SK-N-MC (cell line): ENCODE results near the gene PLTP.

Experiments used
- DNase-seq: peaks from one replicate; pipeline ENCODE4 v3.0.0-alpha.2; 2011; ENCODE audit warnings: low read depth, low spot score
- H3K27ac ChIP-seq: fragments of 200-600 bp; sonication (generic); 2 replicates; pipeline ENCODE4 v1.5.1; 2016; ENCODE audit warnings: mixed run types
- H3K36me3 ChIP-seq: fragments of 200-600 bp; sonication (generic); 2 replicates; pipeline ENCODE4 v1.6.1; 2017; ENCODE audit warnings: antibody characterized with exemption, low read length, mixed read lengths; ENCODE audit not compliant: insufficient read depth
- H3K4me3 ChIP-seq: fragments of 200-600 bp; sonication (generic); 2 replicates; pipeline ENCODE4 v1.5.1; 2016
- H3K9ac ChIP-seq: fragments of 200-600 bp; sonication (generic); 2 replicates; pipeline ENCODE4 v1.8.0; 2017; ENCODE audit warnings: mixed run types, mixed read lengths; ENCODE audit not compliant: insufficient read length
- H3K9me3 ChIP-seq: fragments of 200-600 bp; sonication (generic); 2 replicates; pipeline ENCODE4 v1.6.1; 2017; ENCODE audit warnings: low read depth, mild to moderate bottlenecking, antibody characterized with exemption, low read length, moderate library complexity, mixed read lengths
- EZH2 ChIP-seq: fragments of 200-600 bp; sonication (generic); IDR thresholded peaks from one replicate; pipeline ENCODE4 v1.6.1; 2017; ENCODE audit warnings: antibody characterized with exemption
- FOXP2 ChIP-seq: optimal IDR thresholded peaks from 2 replicates; pipeline ENCODE3; 2011; ENCODE audit warnings: mild to moderate bottlenecking, moderate library complexity; ENCODE audit not compliant: insufficient read depth; ENCODE audit errors: extremely low read length, control extremely low read depth
- POLR2AphosphoS5 ChIP-seq: IDR thresholded peaks from 2 replicates; pipeline ENCODE4 v1.6.1; 2012; ENCODE audit warnings: mild to moderate bottlenecking, low read depth, low read length, borderline replicate concordance

PLTP gene

GRCh38 chr20:45852326-45852725 lies 59.6 kb downstream of the PLTP start:
- H3K9ac ChIP-seq, result no peak overlapping the region
- DNase-seq, result no peak

GRCh38 chr20:45851501-45851900 lies 60.5 kb downstream of the PLTP start:
- Histone ChIP-seq H3K27ac (no peak overlapping the region), H3K4me3 (no peak overlapping the region), H3K9ac (no peak overlapping the region), H3K36me3 (no peaks in the 10 kb centered on the region), H3K9me3 (no peaks in the 10 kb centered on the region)
- TF ChIP-seq EZH2 (no peak), POLR2AphosphoS5 (no peak), FOXP2 (no peak)
- no peak for DNase-seq

More at GRCh38 chr20:45852326-45852725, 59.6 kb downstream of the PLTP start:
- no peaks in the 10 kb centered on the region for H3K36me3 ChIP-seq
- H3K4me3 ChIP-seq, result no peak overlapping the region
- no peak overlapping the region for H3K27ac ChIP-seq
- TF ChIP-seq POLR2AphosphoS5 (no peak), FOXP2 (no peak), EZH2 (no peak)
- H3K9me3 ChIP-seq, result no peaks in the 10 kb centered on the region

- Histone ChIP-seq H3K9ac (no peak overlapping the region), H3K27ac (no peak overlapping the region), H3K36me3 (no peaks in the 10 kb centered on the region), H3K4me3 (no peak overlapping the region), H3K9me3 (no peaks in the 10 kb centered on the region)
- TF ChIP-seq EZH2 (no peak), POLR2AphosphoS5 (no peak), FOXP2 (no peak)
- no peak for DNase-seq
Measured at GRCh38 chr20:45850926-45851325, 61.0 kb downstream of the PLTP start.

DNA sequence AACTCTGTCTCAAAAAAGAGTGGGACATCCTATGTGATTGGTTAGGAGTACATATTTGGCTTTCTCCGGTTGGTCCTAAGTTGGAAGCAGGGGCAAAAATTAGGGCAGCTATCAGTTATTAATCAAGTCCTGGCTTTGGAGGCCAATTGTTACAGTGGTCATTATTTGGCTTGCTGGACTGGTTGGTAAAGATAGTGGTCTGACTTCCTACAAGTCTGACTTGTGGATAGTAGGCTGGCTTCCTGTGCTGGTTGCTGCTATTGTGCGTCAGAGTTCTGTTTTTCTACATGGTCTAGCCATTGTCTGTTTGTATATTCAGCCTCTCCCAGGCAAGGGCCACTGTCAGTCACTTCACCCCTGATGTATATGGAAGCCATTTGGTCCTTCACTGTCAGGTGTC lies 61.7 kb downstream of the PLTP start:
- H3K9me3 ChIP-seq, result no peaks in the 10 kb centered on the region
- H3K9ac ChIP-seq, result no peak overlapping the region
- no peak overlapping the region for H3K4me3 ChIP-seq
- DNase-seq, result no peak
- TF ChIP-seq EZH2 (no peak), POLR2AphosphoS5 (no peak), FOXP2 (no peak)
- no peaks in the 10 kb centered on the region for H3K36me3 ChIP-seq
- no peak overlapping the region for H3K27ac ChIP-seq

DNA sequence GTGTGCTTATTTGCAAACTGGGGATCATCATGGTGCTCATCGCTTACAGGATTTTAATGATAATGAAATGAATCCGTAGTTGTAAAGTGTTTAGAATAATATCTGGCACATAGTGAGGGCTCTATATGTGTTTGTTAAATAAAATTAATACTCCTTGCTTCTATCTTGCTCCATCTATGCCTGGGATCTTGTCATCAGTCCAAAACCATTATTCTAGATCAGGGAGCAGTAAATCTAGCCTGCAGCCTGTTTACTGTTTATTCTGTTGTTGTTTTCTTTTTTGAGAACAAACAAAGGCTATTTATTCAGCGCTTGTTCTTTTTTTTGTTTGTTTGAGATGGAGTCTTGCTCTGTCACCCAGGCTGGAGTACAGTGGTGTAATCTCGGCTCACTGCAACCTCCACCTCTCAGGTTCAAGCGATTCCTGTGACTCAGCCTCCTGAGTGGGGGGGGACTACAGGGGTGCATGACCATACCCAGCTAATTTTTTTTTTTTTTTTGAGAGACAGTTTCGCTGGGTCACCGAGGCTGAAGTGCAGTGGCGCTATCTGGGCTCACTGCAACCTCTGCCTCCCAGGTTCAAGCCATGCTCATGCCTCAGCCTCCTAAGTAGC lies 62.9 kb downstream of the PLTP start:
- H3K9me3 ChIP-seq, result no peaks in the 10 kb centered on the region
- DNase-seq, result no peak
- H3K27ac ChIP-seq, result no peak overlapping the region
- no peak overlapping the region for H3K4me3 ChIP-seq
- H3K9ac ChIP-seq, result no peak overlapping the region
- H3K36me3 ChIP-seq, result no peaks in the 10 kb centered on the region
- TF ChIP-seq EZH2, result no peak
- no peak for TF ChIP-seq POLR2AphosphoS5
- no peak for TF ChIP-seq FOXP2
